Measurements from ENCODE around the gene CYB561D1. TPM values are rescaled to one million over a fixed set of nuclear protein-coding genes. Genes with fewer than 3 reads are reported as not detected.

Gene CYB561D1
- total and polyA plus RNA-seq, 9 of the 15 experiments (the other 6 are each of a cell fraction or from before 2014, with no cell fraction given) = 0.71 to 7.2 (median 3.5) TPM

DNA sequence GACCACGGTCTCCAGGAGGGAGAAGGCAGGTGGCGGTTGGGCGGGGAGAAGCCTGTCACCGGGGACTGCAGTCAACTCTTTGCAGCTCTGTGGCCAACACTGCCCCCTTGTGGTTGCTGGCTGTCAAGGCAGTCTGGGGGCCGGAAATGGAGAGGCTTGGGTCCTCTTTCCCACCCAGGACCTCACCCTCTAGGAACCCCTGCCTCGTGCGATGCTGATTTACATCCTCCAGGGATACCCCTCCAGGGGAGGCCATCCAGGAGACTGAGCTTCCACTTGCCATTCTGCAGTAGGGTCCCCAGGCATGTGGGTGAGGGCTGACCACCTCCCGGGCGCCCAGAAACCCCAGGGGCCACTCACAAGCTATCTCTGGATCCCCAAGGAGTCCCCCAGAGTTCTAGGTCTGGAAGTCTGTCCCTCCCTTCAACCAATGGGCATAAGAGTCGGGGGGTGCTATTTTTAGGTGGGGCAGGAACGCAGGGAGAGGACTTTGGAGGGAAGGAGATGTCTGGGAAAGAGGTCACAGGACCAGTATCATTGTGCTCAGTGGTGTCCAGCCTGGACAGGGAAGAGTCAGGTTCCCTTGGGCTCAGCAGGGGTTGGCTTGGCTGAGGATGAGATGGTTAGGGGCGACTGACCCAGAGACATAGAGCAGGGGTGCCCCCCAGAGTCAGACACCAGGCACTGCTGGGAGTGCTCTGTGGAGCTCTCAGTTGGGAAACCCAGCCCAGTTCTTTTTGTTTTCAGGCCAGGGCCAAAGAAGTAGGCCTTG is 38.7 kb downstream of the CYB561D1 start (continued):
- TF ChIP-seq ZBTB40 (IDR thresholded peaks at IDR 0.05) (peak; percentile 47; the same call in 1 of the 2 replicates), ZBTB40 (CRISPR knock-in tag; IDR thresholded peaks at IDR 0.05) (no peak), YBX1 (IDR thresholded peaks at IDR 0.05) (no peak), ZNF133 (CRISPR knock-in tag; IDR thresholded peaks at IDR 0.05) (0 out of 2 replicates have a peak, but pooled peaks have one; percentile 3), KAT7 (CRISPR knock-in tag; IDR thresholded peaks at IDR 0.05; ENCODE audit: borderline replicate concordance) (peak; percentile 16; the same call in 1 of the 2 replicates), YY1 (IDR thresholded peaks at IDR 0.05; ENCODE audit: borderline replicate concordance in 1 of 3, control insufficient read depth in 1 of 3, extremely low read depth in 1 of 3, insufficient read depth in 3 of 3, insufficient read length in 1 of 3, insufficient replicate concordance in 2 of 3, low read depth in 1 of 3, low read length in 2 of 3) (no peak), ZNF57 (CRISPR knock-in tag; IDR thresholded peaks at IDR 0.05) (no peak), RBM39 (optimal IDR thresholded peaks at IDR 0.05; ENCODE audit: low read depth, low read length) (no peak), ZNF699 (CRISPR knock-in tag; IDR thresholded peaks at IDR 0.05; ENCODE audit: insufficient replicate concordance) (no peak), KHSRP (IDR thresholded peaks at IDR 0.05) (no peak), CAMTA2 (CRISPR knock-in tag; conservative IDR thresholded peaks at IDR 0.05) (no peak), POLR3A (IDR thresholded peaks at IDR 0.05; ENCODE audit: borderline replicate concordance, extremely low read depth, insufficient read depth, insufficient read length) (no peak), FOXP1 (CRISPR knock-in tag; IDR thresholded peaks at IDR 0.05) (no peak), FUS (optimal IDR thresholded peaks at IDR 0.05; ENCODE audit: low read depth, low read length) (no peak)

Measured in K562 (cell line).